ENCODE measurements around the gene GPX3. TPM values are rescaled to one million over a fixed set of nuclear protein-coding genes. Genes with fewer than 3 reads are reported as not detected.

The GPX3 gene
- total and polyA plus RNA-seq, 7 donors: 447 to 852 (median 561) TPM

DNA sequence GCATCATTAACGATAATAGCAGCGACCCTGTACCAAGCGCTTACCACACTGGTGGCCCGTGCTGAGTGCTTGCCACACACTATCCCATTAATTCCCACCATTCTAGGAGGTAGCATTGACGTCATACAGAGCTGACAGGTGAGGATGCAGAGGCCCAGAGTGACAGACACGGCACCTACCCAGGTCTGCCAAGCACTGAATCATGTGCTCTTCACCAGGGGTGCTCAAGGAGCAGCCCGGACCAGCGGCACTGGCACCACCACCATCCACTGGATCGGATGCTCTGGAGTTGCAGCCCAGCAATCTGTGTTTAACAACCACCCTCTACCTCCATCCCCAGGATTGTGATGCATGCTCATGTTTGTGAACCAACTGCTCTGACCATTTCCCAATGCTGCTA is 57.0 kb downstream of the GPX3 start:
- peak overlapping the region; percentile 99 for H3K27ac ChIP-seq
- no peaks in the 10 kb centered on the region for H3K27me3 ChIP-seq (ENCODE audit: insufficient read depth in 3 of 3, low read length in 2 of 3)
- intact Hi-C loops (cut with DNase I): no loop called here
- peaks cover 0 to 10% of the 10 kb centered on the region in 2 donors for H3K36me3 ChIP-seq (ENCODE audit: insufficient read depth in 1 of 2, low read depth in 1 of 2)
- H3K4me1 ChIP-seq: peaks cover 72% of the 10 kb centered on the region
- TF ChIP-seq, protein P1, sequence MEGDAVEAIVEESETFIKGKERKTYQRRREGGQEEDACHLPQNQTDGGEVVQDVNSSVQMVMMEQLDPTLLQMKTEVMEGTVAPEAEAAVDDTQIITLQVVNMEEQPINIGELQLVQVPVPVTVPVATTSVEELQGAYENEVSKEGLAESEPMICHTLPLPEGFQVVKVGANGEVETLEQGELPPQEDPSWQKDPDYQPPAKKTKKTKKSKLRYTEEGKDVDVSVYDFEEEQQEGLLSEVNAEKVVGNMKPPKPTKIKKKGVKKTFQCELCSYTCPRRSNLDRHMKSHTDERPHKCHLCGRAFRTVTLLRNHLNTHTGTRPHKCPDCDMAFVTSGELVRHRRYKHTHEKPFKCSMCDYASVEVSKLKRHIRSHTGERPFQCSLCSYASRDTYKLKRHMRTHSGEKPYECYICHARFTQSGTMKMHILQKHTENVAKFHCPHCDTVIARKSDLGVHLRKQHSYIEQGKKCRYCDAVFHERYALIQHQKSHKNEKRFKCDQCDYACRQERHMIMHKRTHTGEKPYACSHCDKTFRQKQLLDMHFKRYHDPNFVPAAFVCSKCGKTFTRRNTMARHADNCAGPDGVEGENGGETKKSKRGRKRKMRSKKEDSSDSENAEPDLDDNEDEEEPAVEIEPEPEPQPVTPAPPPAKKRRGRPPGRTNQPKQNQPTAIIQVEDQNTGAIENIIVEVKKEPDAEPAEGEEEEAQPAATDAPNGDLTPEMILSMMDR (IDR thresholded peaks at IDR 0.05): no peak
- ATAC-seq (no peak), DNase-seq (peak in 1 of 2 donors; percentile 9)
- WGBS, 3 donors: 78 to 93% (median 82%) methylated on average over 9 of the region's 9 CpGs
- H3K4me3 ChIP-seq: no peak overlapping the region
- no peaks in the 10 kb centered on the region for H3K9me3 ChIP-seq

DNA sequence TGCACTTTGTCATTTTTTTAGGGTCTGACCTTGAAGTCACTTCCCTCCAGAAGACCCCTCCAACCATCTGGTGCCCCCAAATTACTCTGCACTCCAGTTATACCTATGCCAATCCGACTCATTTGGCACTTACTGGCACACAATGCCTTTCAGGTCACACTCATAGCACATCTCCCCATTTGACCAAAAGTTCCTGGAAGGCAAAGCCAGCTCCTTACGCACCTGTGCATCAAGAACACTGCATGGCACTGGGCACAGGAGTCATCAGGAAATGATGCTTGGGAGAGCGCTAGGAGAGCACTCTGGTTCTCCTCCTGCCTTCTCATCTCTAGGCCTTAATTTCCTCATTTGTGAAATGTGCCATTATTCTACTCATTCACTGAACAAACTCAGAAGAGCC is 57.6 kb downstream of the GPX3 start:
- Histone ChIP-seq H3K27me3 (ENCODE audit: insufficient read depth in 3 of 3, low read length in 2 of 3) (no peaks in the 10 kb centered on the region), H3K9me3 (no peaks in the 10 kb centered on the region), H3K4me1 (peaks cover 73% of the 10 kb centered on the region), H3K27ac (peak overlapping the region; percentile 99), H3K36me3 (ENCODE audit: insufficient read depth in 1 of 2, low read depth in 1 of 2) (peaks cover 0 to 10% of the 10 kb centered on the region in 2 donors), H3K4me3 (peak overlapping the region; percentile 98)
- WGBS, 3 donors: 77 to 88% (median 85%) methylated on average over 3 of the region's 3 CpGs
- DNase-seq: no peak
- ATAC-seq: no peak
- TF ChIP-seq, protein P1 (IDR thresholded peaks at IDR 0.05): no peak
- intact Hi-C loops (cut with DNase I): loop anchor here in 1 of 2 donors (2.0 kb wide), 1 partner anchor 13 kb away; no protein-coding TSS in a partner anchor

Other genes with a start within 250 kb of the GPX3 start
- 1 to 10 TPM; 6.4 to 7.0 (median 6.8) TPM for gene SMIM3, start 241.8 kb upstream of the GPX3 start, total RNA-seq
- 10 to 100 TPM in 1 of 3 donors, 1 to 10 TPM in 2; 9.6 to 25.5 (median 9.6) TPM for gene SMIM3, start 241.8 kb upstream of the GPX3 start, polyA plus RNA-seq
- gene IRGM, start 174.1 kb upstream of the GPX3 start, total RNA-seq: not detected
- not detected for gene IRGM, start 174.1 kb upstream of the GPX3 start, polyA plus RNA-seq
- gene ZNF300, start 115.6 kb upstream of the GPX3 start, total RNA-seq: under 1 TPM; 0.20 to 0.77 (median 0.55) TPM
- under 1 TPM; 0.55 to 0.73 (median 0.68) TPM for gene ZNF300, start 115.6 kb upstream of the GPX3 start, polyA plus RNA-seq
- gene TNIP1, start 60.4 kb downstream of the GPX3 start, total RNA-seq: 100 to 1,000 TPM; 114 to 218 (median 149) TPM
- 100 to 1,000 TPM in 2 of 3 donors, 10 to 100 TPM in 1; 55.5 to 167 (median 106) TPM for gene TNIP1, start 60.4 kb downstream of the GPX3 start, polyA plus RNA-seq
- gene ANXA6, start 137.2 kb downstream of the GPX3 start, total RNA-seq: 100 to 1,000 TPM; 133 to 234 (median 154) TPM
- gene ANXA6, start 137.2 kb downstream of the GPX3 start, polyA plus RNA-seq: 100 to 1,000 TPM in 2 of 3 donors, 10 to 100 TPM in 1; 81.4 to 129 (median 112) TPM
- 10 to 100 TPM; 58.8 to 96.9 (median 65.9) TPM for gene CCDC69, start 203.5 kb downstream of the GPX3 start, total RNA-seq
- 100 to 1,000 TPM in 1 of 3 donors, 10 to 100 TPM in 2; 27.0 to 180 (median 70.7) TPM for gene CCDC69, start 203.5 kb downstream of the GPX3 start, polyA plus RNA-seq
- gene GM2A, start 232.6 kb downstream of the GPX3 start, total RNA-seq: 10 to 100 TPM in 2 of 4 donors, 1 to 10 TPM in 2; 4.0 to 12.1 (median 8.0) TPM
- 10 to 100 TPM in 1 of 3 donors, 1 to 10 TPM in 2; 3.0 to 11.6 (median 6.9) TPM for gene GM2A, start 232.6 kb downstream of the GPX3 start, polyA plus RNA-seq